Adrenal gland (tissue), 5 donors: Measurements from ENCODE around the gene NDUFS3.

ENCODE experiments used
- CTCF ChIP-seq, 6 experiments: fragments of 450-650 bp in 4 of 6; fragments of 200-600 bp in 2 of 6; sonication (generic) in 1 of 6; IDR thresholded peaks; 1 replicate in 5 of 6; 2 replicates in 1 of 6; pipeline versions ENCODE4 v1.5.1 to v1.8.0; 2016 to 2021; ENCODE audit warnings: antibody characterized with exemption in 6 of 6, mild to moderate bottlenecking in 2 of 6, moderate library complexity in 1 of 6
- POLR2A ChIP-seq, 2 donors: fragments of 450-650 bp; IDR thresholded peaks; one replicate each; pipeline ENCODE4 v1.6.1; 2017; ENCODE audit warnings: antibody characterized with exemption in 2 of 2, mild to moderate bottlenecking in 2 of 2, moderate library complexity in 1 of 2
- donor health status: DM: no; HTN: no; CAD: no.

DNA sequence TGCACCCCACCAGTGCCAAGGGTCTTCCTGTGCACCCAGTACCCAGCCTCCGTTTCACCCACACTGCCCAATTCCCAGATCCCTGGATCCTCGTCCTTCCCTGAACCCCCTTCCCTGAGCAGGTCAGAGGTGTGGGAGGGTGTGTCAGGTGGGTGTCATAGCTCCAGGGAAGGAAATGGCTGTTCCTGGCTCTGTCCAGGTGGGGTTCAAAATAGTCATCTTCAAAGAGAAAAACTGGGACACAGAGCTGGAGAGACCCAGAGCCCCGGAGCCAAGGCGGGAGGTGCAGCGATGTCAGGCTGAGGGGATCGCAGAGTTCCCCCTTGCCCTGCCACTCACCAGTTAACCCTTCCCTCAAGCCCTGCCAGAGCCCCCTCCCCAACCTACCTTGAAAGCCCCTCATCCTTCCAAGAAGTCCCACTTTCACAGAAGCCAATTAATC is 14.6 kb downstream of the NDUFS3 start:
- TF ChIP-seq POLR2A (IDR thresholded peaks at IDR 0.05) (no peak), CTCF (IDR thresholded peaks at IDR 0.05) (no peak)
